Activated T-cell treated with anti-CD3 and anti-CD28 coated beads, Interleukin-2, amount 50 U/mL, for 72 hours (primary cell): ENCODE data around the gene FAM47B. TPM values are rescaled to one million over a fixed set of nuclear protein-coding genes. Genes with fewer than 3 reads are reported as not detected.

Source experiments
- ATAC-seq, 2 donors: fragments of 150-1000 bp; cut with Tn5 transposase; replicated peaks in 1 of 2; 2 replicates each; pipeline ENCODE4 v1.10.0; 2021; ENCODE audit warnings: moderate library complexity in 2 of 2, mild to moderate bottlenecking in 1 of 2
- DNase-seq, 2 donors: peaks; one replicate each; pipeline ENCODE4 v3.0.0; 2021 to 2022; ENCODE audit warnings: mixed read lengths in 1 of 2
- H3K27ac Mint-ChIP-seq: one replicate; pipeline ENCODE4 v1.8.0; 2022; ENCODE audit warnings: mild to moderate bottlenecking, moderate library complexity, mixed read lengths
- H3K27me3 Mint-ChIP-seq: one replicate; pipeline ENCODE4 v1.8.0; 2022; ENCODE audit warnings: low read depth, mixed read lengths
- H3K36me3 Mint-ChIP-seq, 2 donors: one replicate each; pipeline ENCODE4 v1.8.0; 2022; ENCODE audit warnings: mixed read lengths in 2 of 2, mild to moderate bottlenecking in 1 of 2; ENCODE audit not compliant: insufficient read depth in 2 of 2
- H3K4me1 Mint-ChIP-seq: one replicate; pipeline ENCODE4 v1.8.0; 2022; ENCODE audit warnings: low read depth, mixed read lengths
- H3K4me3 Mint-ChIP-seq, 2 donors: one replicate each; pipeline ENCODE4 v1.8.0; 2022; ENCODE audit warnings: mild to moderate bottlenecking in 2 of 2, mixed read lengths in 2 of 2, moderate library complexity in 2 of 2
- H3K9me3 Mint-ChIP-seq, 2 donors: one replicate each; pipeline ENCODE4 v1.8.0; 2022; ENCODE audit warnings: mixed read lengths in 2 of 2
- total RNA-seq, 2 donors: library from RNA; stranded (reverse); gene quantifications; one replicate each; pipeline ENCODE4 v1.2.3, GENCODE V29; 2022

The FAM47B gene
- total RNA-seq, 2 donors from 2014 or later = not detected

GRCh38 chrX:34961662-34962061, 19.1 kb downstream of the FAM47B start:
- Mint-ChIP-seq H3K36me3 (no peaks in the 10 kb centered on the region), H3K4me1 (no peaks in the 10 kb centered on the region), H3K4me3 (no peak overlapping the region), H3K27me3 (no peaks in the 10 kb centered on the region), H3K27ac (no peak overlapping the region), H3K9me3 (no peaks in the 10 kb centered on the region)
- DNase-seq (no peak), ATAC-seq (no peak)

GRCh38 chrX:34972206-34972605, 29.6 kb downstream of the FAM47B start:
- Mint-ChIP-seq H3K9me3 (no peaks in the 10 kb centered on the region), H3K27ac (no peak overlapping the region), H3K4me1 (no peaks in the 10 kb centered on the region), H3K27me3 (peaks cover under 1% of the 10 kb centered on the region), H3K4me3 (no peak overlapping the region), H3K36me3 (no peaks in the 10 kb centered on the region)
- no peak for ATAC-seq
- no peak for DNase-seq

- no peak overlapping the region for H3K27ac Mint-ChIP-seq
Measured at GRCh38 chrX:34978171-34978570, 35.6 kb downstream of the FAM47B start.

GRCh38 chrX:34987646-34988045, 45.0 kb downstream of the FAM47B start:
- Mint-ChIP-seq H3K4me3 (no peak overlapping the region), H3K36me3 (no peaks in the 10 kb centered on the region), H3K4me1 (no peaks in the 10 kb centered on the region), H3K27ac (no peak overlapping the region), H3K9me3 (peaks cover 0 to 2% of the 10 kb centered on the region in 2 donors), H3K27me3 (no peaks in the 10 kb centered on the region)
- ATAC-seq = no peak
- no peak for DNase-seq

More at GRCh38 chrX:34978171-34978570, 35.6 kb downstream of the FAM47B start:
- Mint-ChIP-seq H3K36me3 (no peaks in the 10 kb centered on the region), H3K4me1 (no peaks in the 10 kb centered on the region), H3K4me3 (no peak overlapping the region), H3K9me3 (peaks cover 0 to 5% of the 10 kb centered on the region in 2 donors), H3K27me3 (no peaks in the 10 kb centered on the region)
- no peak for ATAC-seq
- no peak for DNase-seq
